ENCODE measurements around the gene KCNJ16.

KCNJ16 gene

GRCh38 chr17:70168044-70168976 is 93.3 kb downstream of the KCNJ16 start:
- DNase-seq (ENCODE audit: insufficient read length, low spot score) (peak; percentile 28), FAIRE-seq (peak; percentile 92)

- DNase-seq (ENCODE audit: insufficient read length, low spot score) (peak; percentile 81), FAIRE-seq (peak; percentile 67)
Measured at GRCh38 chr17:70168977-70169708, 94.1 kb downstream of the KCNJ16 start, which contains the start of gene KCNJ2. Gene KCNJ2 (plus strand): TSS chr17:70169532. CDS start chr17:70175040, 5,508 bp downstream.

- FAIRE-seq (no peak), DNase-seq (ENCODE audit: insufficient read length, low spot score) (peak; percentile 2)
Measured at GRCh38 chr17:70169709-70170597, 94.9 kb downstream of the KCNJ16 start.

GRCh38 chr17:70171159-70171558 is 96.1 kb downstream of the KCNJ16 start:
- DNase-seq (ENCODE audit: insufficient read length, low spot score) (no peak), FAIRE-seq (no peak)

- FAIRE-seq = no peak
- no peak for DNase-seq (ENCODE audit: insufficient read length, low spot score)
Measured at GRCh38 chr17:70172449-70172848, 97.4 kb downstream of the KCNJ16 start.

GRCh38 chr17:70172923-70173322 is 97.9 kb downstream of the KCNJ16 start:
- FAIRE-seq = no peak

GRCh38 chr17:70173681-70174080 is 98.7 kb downstream of the KCNJ16 start:
- no peak for FAIRE-seq
- DNase-seq (ENCODE audit: insufficient read length, low spot score) = no peak

More at GRCh38 chr17:70172923-70173322, 97.9 kb downstream of the KCNJ16 start:
- DNase-seq (ENCODE audit: insufficient read length, low spot score) = no peak

- FAIRE-seq (no peak), DNase-seq (ENCODE audit: insufficient read length, low spot score) (no peak)
Measured at GRCh38 chr17:70181376-70181775, 106.4 kb downstream of the KCNJ16 start.

GRCh38 chr17:70181866-70182265 is 106.8 kb downstream of the KCNJ16 start:
- no peak for DNase-seq (ENCODE audit: insufficient read length, low spot score)
- FAIRE-seq = no peak

GRCh38 chr17:70183508-70183907 is 108.5 kb downstream of the KCNJ16 start:
- DNase-seq (ENCODE audit: insufficient read length, low spot score) (no peak), FAIRE-seq (no peak)

- DNase-seq (ENCODE audit: insufficient read length, low spot score) = no peak
- FAIRE-seq = no peak
Measured at GRCh38 chr17:70184207-70184606, 109.2 kb downstream of the KCNJ16 start.

- DNase-seq (ENCODE audit: insufficient read length, low spot score) (no peak), FAIRE-seq (no peak)
Measured at GRCh38 chr17:70184770-70185169, 109.7 kb downstream of the KCNJ16 start.
